MM.1S (cell line): Measurements from ENCODE around the gene ODC1.

Source experiments
- DNase-seq: peaks from one replicate; pipeline ENCODE4 v3.0.0-alpha.2; 2015
- H2AFZ ChIP-seq: fragments of 300-600 bp; sonication (generic); 2 replicates; pipeline ENCODE4 v1.6.0; 2016; ENCODE audit warnings: antibody characterized with exemption, low read length
- H3F3A ChIP-seq: fragments of 300-600 bp; sonication (generic); 2 replicates; pipeline ENCODE4 v1.6.1; 2016; ENCODE audit warnings: mild to moderate bottlenecking, antibody characterized with exemption, low read length, moderate library complexity, mixed read lengths; ENCODE audit not compliant: insufficient read depth
- H3K27ac ChIP-seq: fragments of 300-600 bp; sonication (generic); 2 replicates; pipeline ENCODE4 v1.5.1; 2016; ENCODE audit warnings: mild to moderate bottlenecking, low read length
- H3K27me3 ChIP-seq: fragments of 300-600 bp; sonication (generic); replicated peaks from 2 replicates; pipeline ENCODE4 v1.6.0; 2016; ENCODE audit warnings: low read length; ENCODE audit not compliant: insufficient read depth
- H3K36me3 ChIP-seq: fragments of 300-600 bp; sonication (generic); replicated peaks from 2 replicates; pipeline ENCODE4 v1.6.1; 2016; ENCODE audit warnings: mild to moderate bottlenecking, low read length, mixed read lengths; ENCODE audit not compliant: insufficient read depth
- H3K4me1 ChIP-seq: fragments of 300-600 bp; sonication (generic); 2 replicates; pipeline ENCODE4 v1.6.1; 2016; ENCODE audit warnings: low read length, mixed read lengths
- H3K4me2 ChIP-seq: fragments of 300-600 bp; sonication (generic); 2 replicates; pipeline ENCODE4 v1.6.0; 2016; ENCODE audit warnings: low read depth, low read length
- H3K4me3 ChIP-seq: fragments of 300-600 bp; sonication (generic); 2 replicates; pipeline ENCODE4 v1.5.1; 2016; ENCODE audit warnings: low read length, mixed read lengths
- H3K79me2 ChIP-seq: fragments of 300-600 bp; sonication (generic); 2 replicates; pipeline ENCODE4 v1.6.1; 2016; ENCODE audit warnings: mixed run types, low read length, mixed read lengths
- H3K9ac ChIP-seq: fragments of 300-600 bp; sonication (generic); 2 replicates; pipeline ENCODE4 v1.6.1; 2016; ENCODE audit warnings: low read length, mixed read lengths
- H3K9me2 ChIP-seq: fragments of 300-600 bp; sonication (generic); replicated peaks from 2 replicates; pipeline ENCODE4 v1.6.1; 2016; ENCODE audit warnings: mild to moderate bottlenecking, low read length, mixed read lengths; ENCODE audit not compliant: insufficient read depth
- H3K9me3 ChIP-seq: fragments of 300-600 bp; sonication (generic); replicated peaks from 2 replicates; pipeline ENCODE4 v1.6.1; 2016; ENCODE audit warnings: mild to moderate bottlenecking, low read length, mixed read lengths; ENCODE audit not compliant: insufficient read depth
- H4K20me1 ChIP-seq: fragments of 300-600 bp; sonication (generic); 2 replicates; pipeline ENCODE4 v1.6.1; 2016; ENCODE audit warnings: mild to moderate bottlenecking, low read length, moderate library complexity, mixed read lengths; ENCODE audit not compliant: insufficient read depth
- CTCF ChIP-seq: fragments of 300-600 bp; sonication (generic); IDR thresholded peaks from 2 replicates; pipeline ENCODE4 v1.5.1; 2016; ENCODE audit warnings: antibody characterized with exemption, low read length, mixed read lengths
- EZH2 ChIP-seq: fragments of 300-600 bp; sonication (generic); optimal IDR thresholded peaks from 2 replicates; pipeline ENCODE3; 2017; ENCODE audit warnings: low read depth, mild to moderate bottlenecking, antibody characterized with exemption, low read length, mixed read lengths
- EZH2phosphoT487 ChIP-seq: fragments of 300-600 bp; sonication (generic); IDR thresholded peaks from 2 replicates; pipeline ENCODE4 v1.6.1; 2018; ENCODE audit warnings: antibody characterized with exemption, low read length

ODC1 gene

GRCh38 chr2:10477443-10478297 is 29.5 kb upstream of the ODC1 start:
- Histone ChIP-seq H4K20me1 (no peaks in the 10 kb centered on the region), H3K9me3 (no peaks in the 10 kb centered on the region), H3K27me3 (no peaks in the 10 kb centered on the region), H3K27ac (no peak overlapping the region), H3K4me1 (no peaks in the 10 kb centered on the region), H3F3A (no peaks in the 10 kb centered on the region), H3K36me3 (no peaks in the 10 kb centered on the region), H3K9me2 (no peaks in the 10 kb centered on the region), H3K4me3 (no peak overlapping the region), H3K9ac (no peak overlapping the region), H3K79me2 (no peaks in the 10 kb centered on the region), H2AFZ (no peak overlapping the region), H3K4me2 (no peak overlapping the region)
- no peak for TF ChIP-seq EZH2
- no peak for TF ChIP-seq EZH2phosphoT487
- no peak for TF ChIP-seq CTCF
- no peak for DNase-seq

GRCh38 chr2:10476723-10477442 is 28.8 kb upstream of the ODC1 start:
- no peaks in the 10 kb centered on the region for H3K27me3 ChIP-seq
- H3K9me3 ChIP-seq: no peaks in the 10 kb centered on the region
- no peaks in the 10 kb centered on the region for H3K4me1 ChIP-seq
- no peaks in the 10 kb centered on the region for H3F3A ChIP-seq
- no peaks in the 10 kb centered on the region for H3K36me3 ChIP-seq
- H4K20me1 ChIP-seq: no peaks in the 10 kb centered on the region
- no peak for DNase-seq
- no peak overlapping the region for H3K4me2 ChIP-seq
- no peaks in the 10 kb centered on the region for H3K79me2 ChIP-seq
- H2AFZ ChIP-seq: no peak overlapping the region
- H3K9me2 ChIP-seq: no peaks in the 10 kb centered on the region
- no peak overlapping the region for H3K4me3 ChIP-seq
- TF ChIP-seq CTCF: no peak
- no peak for TF ChIP-seq EZH2
- TF ChIP-seq EZH2phosphoT487: no peak
- no peak overlapping the region for H3K27ac ChIP-seq
- no peak overlapping the region for H3K9ac ChIP-seq

GRCh38 chr2:10475811-10476660 is 27.9 kb upstream of the ODC1 start:
- Histone ChIP-seq H2AFZ (no peak overlapping the region), H3K79me2 (no peaks in the 10 kb centered on the region), H3K9ac (no peak overlapping the region), H3K27me3 (no peaks in the 10 kb centered on the region), H3K27ac (no peak overlapping the region), H3K4me3 (no peak overlapping the region), H3K9me3 (no peaks in the 10 kb centered on the region), H3K4me2 (no peak overlapping the region), H3K36me3 (no peaks in the 10 kb centered on the region), H4K20me1 (no peaks in the 10 kb centered on the region), H3K9me2 (no peaks in the 10 kb centered on the region), H3F3A (no peaks in the 10 kb centered on the region), H3K4me1 (no peaks in the 10 kb centered on the region)
- TF ChIP-seq CTCF (no peak), EZH2phosphoT487 (no peak), EZH2 (no peak)
- no peak for DNase-seq
